Thyroid gland (tissue), 4 donors: ENCODE measurements around the gene CLSTN1. TPM values are rescaled to one million over a fixed set of nuclear protein-coding genes. Genes with fewer than 3 reads are reported as not detected.

ENCODE experiments used
- DNase-seq, 2 donors: peaks; one replicate each; pipeline ENCODE4 v3.0.0-alpha.2; 2019
- H3K27ac ChIP-seq, 3 donors: fragments of 200-600 bp; sonication (generic); 1 replicate in 2 of 3; 2 replicates in 1 of 3; pipeline ENCODE4 v1.5.1; 2016 to 2019; ENCODE audit warnings: mild to moderate bottlenecking in 1 of 3, moderate library complexity in 1 of 3
- H3K27me3 ChIP-seq: fragments of 200-600 bp; sonication (generic); one replicate; pipeline ENCODE4 v1.5.1; 2019
- H3K36me3 ChIP-seq, 2 donors: fragments of 200-600 bp; sonication (generic); one replicate each; pipeline ENCODE4 v1.5.1; 2016 to 2019
- H3K4me1 ChIP-seq, 2 donors: fragments of 200-600 bp; sonication (generic); one replicate each; pipeline ENCODE4 v1.5.1; 2017 to 2019
- H3K4me3 ChIP-seq, 3 donors: fragments of 200-600 bp; sonication (generic); replicated peaks in 1 of 3; 1 replicate in 2 of 3; 2 replicates in 1 of 3; pipeline ENCODE4 v1.5.1; 2016; ENCODE audit warnings: mild to moderate bottlenecking in 1 of 3
- H3K9me3 ChIP-seq: fragments of 200-600 bp; sonication (generic); one replicate; pipeline ENCODE4 v1.5.1; 2017
- POLR2A ChIP-seq, 2 donors: fragments of 450-650 bp; IDR thresholded peaks; one replicate each; pipeline ENCODE4 v1.6.1; 2017; ENCODE audit warnings: antibody characterized with exemption in 2 of 2, mild to moderate bottlenecking in 2 of 2, moderate library complexity in 1 of 2
- WGBS, 2 donors: methylation state at CpG; one replicate each; pipeline ENCODE4 v1.1.5; 2017; 5-methylcytosine and 5-hydroxymethylcytosine counted together
- intact Hi-C: fragments of 100-400 bp; cut with DNase I; formaldehyde crosslinking; loops from one replicate; pipeline ENCODE4 v1.15.1; 2023
- total RNA-seq, 4 donors: library from RNA; depleted of rRNA; stranded (reverse); fragments of >200 nt; gene quantifications; one replicate each; pipeline ENCODE4 v1.2.3, GENCODE V29; 2016
- TF ChIP-seq, protein P1 (sequence below), 6 experiments: fragments of 200-600 bp in 3 of 6; fragments of 450-650 bp in 3 of 6; sonication (generic) in 3 of 6; IDR thresholded peaks; one replicate each; pipeline ENCODE4 v1.5.1; 2016 to 2019; ENCODE audit warnings: antibody characterized with exemption in 6 of 6, mild to moderate bottlenecking in 2 of 6, inconsistent platforms in 1 of 6, moderate library complexity in 1 of 6

CLSTN1 gene
- total RNA-seq, 4 donors from 2014 or later: 59.5 to 85.0 (median 81.5) TPM

DNA sequence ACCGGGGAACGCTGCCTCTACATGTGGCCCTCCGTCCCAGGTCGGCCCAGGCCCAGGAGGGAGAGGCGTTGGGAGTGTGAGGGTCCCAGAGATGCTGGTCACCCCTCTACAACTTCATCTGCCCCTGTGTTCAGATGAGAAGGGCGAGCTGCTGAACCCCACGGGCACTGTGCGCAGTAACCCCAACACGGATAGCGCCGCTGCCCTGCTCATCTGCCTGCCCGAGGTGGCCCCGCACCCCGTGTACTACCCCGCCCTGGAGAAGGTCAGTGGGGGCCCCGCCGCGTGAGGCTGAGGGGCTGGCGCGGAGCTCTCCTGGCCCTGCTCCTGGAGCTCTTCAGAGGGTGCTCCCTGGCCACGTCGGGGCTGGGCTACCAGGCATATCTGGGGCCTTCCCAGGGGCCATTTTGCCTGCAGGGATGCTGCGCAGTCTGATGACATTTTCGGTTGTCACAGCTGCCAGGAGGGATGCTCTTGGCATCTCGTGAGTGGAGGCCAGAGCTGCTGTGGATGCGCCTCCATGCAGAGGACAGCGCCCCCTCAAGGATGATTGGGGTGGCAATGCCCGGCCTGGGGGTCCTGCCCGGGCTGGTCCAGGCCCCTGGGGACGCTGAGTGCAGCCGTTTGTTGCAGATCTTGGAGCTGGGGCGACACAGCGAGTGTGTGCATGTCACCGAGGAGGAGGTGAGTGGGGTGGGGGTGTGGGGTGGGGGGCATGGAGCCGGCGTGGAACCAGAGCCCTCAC, 103.6 kb downstream of the CLSTN1 start:
- intact Hi-C loops: loop anchor here (5.0 kb wide), 1 partner anchor 93 kb away; no protein-coding TSS in a partner anchor
- Histone ChIP-seq H3K4me3 (no peak overlapping the region), H3K27me3 (no peaks in the 10 kb centered on the region), H3K36me3 (peaks cover 8 to 23% of the 10 kb centered on the region in 2 donors), H3K4me1 (no peaks in the 10 kb centered on the region), H3K9me3 (no peaks in the 10 kb centered on the region), H3K27ac (no peak overlapping the region)
- 91 to 95% methylated on average over 26 to 29 of the region's 36 CpGs for whole genome bisulfite sequencing, 2 donors
- no peak for TF ChIP-seq POLR2A (IDR thresholded peaks at IDR 0.05)
- TF ChIP-seq, protein P1, sequence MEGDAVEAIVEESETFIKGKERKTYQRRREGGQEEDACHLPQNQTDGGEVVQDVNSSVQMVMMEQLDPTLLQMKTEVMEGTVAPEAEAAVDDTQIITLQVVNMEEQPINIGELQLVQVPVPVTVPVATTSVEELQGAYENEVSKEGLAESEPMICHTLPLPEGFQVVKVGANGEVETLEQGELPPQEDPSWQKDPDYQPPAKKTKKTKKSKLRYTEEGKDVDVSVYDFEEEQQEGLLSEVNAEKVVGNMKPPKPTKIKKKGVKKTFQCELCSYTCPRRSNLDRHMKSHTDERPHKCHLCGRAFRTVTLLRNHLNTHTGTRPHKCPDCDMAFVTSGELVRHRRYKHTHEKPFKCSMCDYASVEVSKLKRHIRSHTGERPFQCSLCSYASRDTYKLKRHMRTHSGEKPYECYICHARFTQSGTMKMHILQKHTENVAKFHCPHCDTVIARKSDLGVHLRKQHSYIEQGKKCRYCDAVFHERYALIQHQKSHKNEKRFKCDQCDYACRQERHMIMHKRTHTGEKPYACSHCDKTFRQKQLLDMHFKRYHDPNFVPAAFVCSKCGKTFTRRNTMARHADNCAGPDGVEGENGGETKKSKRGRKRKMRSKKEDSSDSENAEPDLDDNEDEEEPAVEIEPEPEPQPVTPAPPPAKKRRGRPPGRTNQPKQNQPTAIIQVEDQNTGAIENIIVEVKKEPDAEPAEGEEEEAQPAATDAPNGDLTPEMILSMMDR (IDR thresholded peaks at IDR 0.05): no peak
- DNase-seq: no peak

DNA sequence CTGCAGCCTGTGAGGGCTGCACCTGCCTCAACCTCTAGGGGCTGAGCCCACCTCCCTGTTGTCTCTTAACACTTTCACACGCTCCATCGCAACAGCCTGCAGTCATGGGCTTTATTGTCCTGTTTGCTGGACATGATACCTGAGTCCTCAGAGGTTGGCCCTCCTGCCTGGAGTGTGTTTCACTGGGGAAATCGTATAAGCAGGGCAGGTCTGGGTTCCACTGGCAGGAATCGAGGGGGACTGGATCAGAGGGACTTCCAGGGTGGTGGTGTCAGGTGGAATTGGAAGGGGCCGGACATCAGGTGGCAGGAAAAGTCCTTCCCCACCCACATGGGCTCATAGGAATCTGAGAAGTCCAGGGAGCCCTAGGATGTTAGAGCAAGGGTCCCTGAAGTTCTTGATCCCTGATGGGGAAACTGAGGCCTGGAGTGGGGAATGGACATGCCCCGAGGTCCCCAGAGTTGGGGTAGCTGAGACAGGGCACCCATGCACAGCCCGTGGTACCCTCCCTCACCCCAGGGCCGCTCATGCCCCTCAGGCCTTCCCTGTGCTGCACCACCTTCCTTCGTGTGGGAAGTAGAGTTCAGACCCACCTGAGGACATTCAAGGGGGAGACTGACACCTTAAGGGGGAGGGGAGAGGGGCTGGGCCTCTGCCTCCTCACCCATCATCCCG, 105.6 kb downstream of the CLSTN1 start:
- Histone ChIP-seq H3K9me3 (no peaks in the 10 kb centered on the region), H3K27me3 (no peaks in the 10 kb centered on the region), H3K4me1 (no peaks in the 10 kb centered on the region), H3K4me3 (no peak overlapping the region), H3K27ac (no peak overlapping the region), H3K36me3 (peaks cover 7 to 19% of the 10 kb centered on the region in 2 donors)
- intact Hi-C loops: loop anchor here (5.0 kb wide), 1 partner anchor 91 kb away; no protein-coding TSS in a partner anchor
- 80 to 85% methylated on average over 10 of the region's 10 CpGs for WGBS, 2 donors
- TF ChIP-seq, protein P1 (IDR thresholded peaks at IDR 0.05): no peak
- TF ChIP-seq POLR2A (IDR thresholded peaks at IDR 0.05): no peak
- no peak for DNase-seq

DNA sequence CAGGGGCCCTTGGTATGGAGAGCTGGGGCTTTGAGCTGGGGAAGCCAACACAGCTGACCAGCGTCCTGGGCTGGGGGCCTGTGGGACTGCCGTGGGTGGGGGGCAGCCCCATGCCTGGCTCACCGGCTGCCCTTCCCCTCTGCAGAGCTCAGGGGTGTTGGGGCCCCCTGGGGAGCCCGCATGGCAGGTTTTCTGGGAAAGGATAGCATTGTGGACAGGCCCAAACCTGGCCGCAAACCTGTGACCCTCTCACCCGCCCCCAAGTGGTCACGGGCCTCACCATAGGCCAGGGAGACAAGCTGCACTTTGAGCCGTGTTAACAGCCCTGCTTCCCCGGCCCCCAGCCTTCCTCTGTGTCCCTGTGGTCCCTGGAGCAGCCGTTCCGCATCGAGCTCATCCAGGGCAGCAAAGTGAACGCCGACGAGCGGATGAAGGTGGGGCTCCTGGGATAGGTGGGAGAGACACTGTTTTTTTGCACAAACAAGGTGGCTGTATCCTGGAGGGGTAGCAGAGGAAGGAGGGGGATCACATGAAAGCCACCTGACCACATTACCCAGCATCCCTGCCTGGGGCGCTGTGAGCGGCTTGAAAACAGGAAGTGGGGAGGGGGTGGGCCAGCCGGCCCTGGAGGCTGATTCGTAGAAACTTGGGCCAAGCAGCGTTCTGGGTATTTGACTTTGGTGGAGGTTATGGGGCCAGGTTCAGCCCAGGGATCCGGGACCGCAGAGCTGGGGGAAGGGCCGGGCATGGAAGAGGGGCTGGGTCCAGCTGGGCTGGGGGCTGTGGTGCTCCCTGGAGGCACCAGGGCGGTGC, 106.4 kb downstream of the CLSTN1 start:
- Histone ChIP-seq H3K27ac (peak overlapping the region in 1 of 3 donors; percentile 12), H3K27me3 (no peaks in the 10 kb centered on the region), H3K36me3 (peaks cover 4 to 14% of the 10 kb centered on the region in 2 donors), H3K9me3 (no peaks in the 10 kb centered on the region), H3K4me3 (no peak overlapping the region), H3K4me1 (no peaks in the 10 kb centered on the region)
- intact Hi-C loops: loop anchor here (5.0 kb wide), 1 partner anchor 90 kb away; no protein-coding TSS in a partner anchor
- TF ChIP-seq POLR2A (IDR thresholded peaks at IDR 0.05): no peak
- TF ChIP-seq, protein P1 (IDR thresholded peaks at IDR 0.05): no peak
- peak; percentile 54 to 56 for DNase-seq
- WGBS, 2 donors: 33 to 45% methylated on average over 19 to 21 of the region's 25 CpGs

DNA sequence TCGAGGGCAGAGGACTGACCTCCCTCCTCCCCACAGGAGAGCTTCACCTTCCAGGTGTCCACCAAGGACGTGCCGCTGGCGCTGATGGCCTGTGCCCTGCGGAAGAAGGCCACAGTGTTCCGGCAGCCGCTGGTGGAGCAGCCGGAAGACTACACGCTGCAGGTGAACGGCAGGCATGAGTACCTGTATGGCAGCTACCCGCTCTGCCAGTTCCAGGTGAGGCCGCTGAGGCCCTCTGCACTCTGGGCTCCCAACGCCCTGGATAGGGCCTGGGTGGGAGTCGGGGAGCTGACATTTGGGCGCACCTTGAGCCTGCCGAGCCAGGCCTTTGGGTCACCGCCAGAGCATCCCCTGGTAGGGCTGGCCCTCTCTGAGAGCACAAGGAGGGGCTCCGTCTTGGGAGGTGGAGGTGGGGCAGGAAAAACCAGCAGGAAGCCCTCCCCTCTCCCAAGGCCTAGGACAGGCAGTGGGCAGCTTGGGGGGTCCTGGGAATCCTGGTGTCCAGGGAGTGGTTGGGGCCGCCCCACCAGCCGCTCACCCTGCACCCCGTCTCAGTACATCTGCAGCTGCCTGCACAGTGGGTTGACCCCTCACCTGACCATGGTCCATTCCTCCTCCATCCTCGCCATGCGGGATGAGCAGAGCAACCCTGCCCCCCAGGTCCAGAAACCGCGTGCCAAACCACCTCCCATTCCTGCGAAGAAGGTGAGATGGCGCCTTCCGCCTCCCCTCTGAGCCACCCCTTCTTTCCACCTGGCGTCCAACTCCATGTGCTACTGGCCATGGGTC, 107.2 kb downstream of the CLSTN1 start:
- DNase-seq: no peak
- H3K9me3 ChIP-seq: no peaks in the 10 kb centered on the region
- no peaks in the 10 kb centered on the region for H3K27me3 ChIP-seq
- peak overlapping the region in 1 of 3 donors; percentile 12 for H3K27ac ChIP-seq
- no peak overlapping the region for H3K4me3 ChIP-seq
- TF ChIP-seq POLR2A (IDR thresholded peaks at IDR 0.05): no peak
- TF ChIP-seq, protein P1 (IDR thresholded peaks at IDR 0.05): no peak
- 93 to 94% methylated on average over 12 to 24 of the region's 29 CpGs for WGBS, 2 donors
- intact Hi-C loops: loop anchor here (5.0 kb wide), 1 partner anchor 89 kb away; no protein-coding TSS in a partner anchor
- peaks cover 4 to 14% of the 10 kb centered on the region in 2 donors for H3K36me3 ChIP-seq
- no peaks in the 10 kb centered on the region for H3K4me1 ChIP-seq
